Caco-2 (cell line): ENCODE results near the gene MAP2K5. TPM values are rescaled to one million over a fixed set of nuclear protein-coding genes. Genes with fewer than 3 reads are reported as not detected.

ENCODE experiments used
- BruUV-seq: library from RNA; stranded (reverse); fragments of 400-500 nt; replicated peaks from 2 replicates; lab custom pipeline; 2021; lab: Mats Ljungman, UMichigan
- CTCF ChIA-PET: fragments of 300-600 bp; sonication (Branson Sonifier 250); formaldehyde crosslinking; loops from one replicate; lab custom pipeline; 2022; ENCODE audit warnings: antibody characterized with exemption; lab: Charles Lee
- POLR2A ChIA-PET: fragments of 300-600 bp; sonication (Branson Sonifier 250); formaldehyde crosslinking; loops from one replicate; lab custom pipeline; 2022; ENCODE audit warnings: antibody characterized with exemption; lab: Charles Lee
- DNase-seq, 2 experiments: peaks; one replicate each; pipeline versions ENCODE4 v3.0.0 to v3.0.0-alpha.2; 2020 to 2022
- H3K27me3 ChIP-seq: replicated peaks from 2 replicates; pipeline ENCODE4 v1.6.0; 2011; ENCODE audit warnings: low read length; ENCODE audit not compliant: control insufficient read depth, insufficient read depth
- H3K36me3 ChIP-seq: 2 replicates; pipeline ENCODE4 v1.5.1; 2011; ENCODE audit warnings: low read length; ENCODE audit not compliant: control insufficient read depth, insufficient read depth
- H3K4me1 ChIP-seq: fragments of 250-450 bp; sonication (Bioruptor Pico); 2 replicates; pipeline ENCODE4 v1.5.1; 2020; ENCODE audit warnings: mild to moderate bottlenecking
- H3K4me3 ChIP-seq: 2 replicates; pipeline ENCODE4 v1.5.1; 2011; ENCODE audit warnings: low read depth, mild to moderate bottlenecking, control low read depth, low read length
- H3K9me3 ChIP-seq: fragments of 250-450 bp; sonication (Bioruptor Pico); 2 replicates; pipeline ENCODE4 v1.5.1; 2020; ENCODE audit warnings: mild to moderate bottlenecking, moderate library complexity
- H3K27ac Mint-ChIP-seq: one replicate; pipeline ENCODE4 v1.8.0; 2022; ENCODE audit warnings: mixed read lengths; ENCODE audit not compliant: unreplicated experiment
- H3K27me3 Mint-ChIP-seq: one replicate; pipeline ENCODE4 v1.8.0; 2022; ENCODE audit warnings: mixed read lengths; ENCODE audit not compliant: insufficient read depth, unreplicated experiment
- H3K36me3 Mint-ChIP-seq: one replicate; pipeline ENCODE4 v1.8.0; 2022; ENCODE audit warnings: mild to moderate bottlenecking, mixed read lengths; ENCODE audit not compliant: insufficient read depth, unreplicated experiment
- H3K4me1 Mint-ChIP-seq: one replicate; pipeline ENCODE4 v1.8.0; 2022; ENCODE audit warnings: low read depth, mixed read lengths; ENCODE audit not compliant: unreplicated experiment
- H3K4me3 Mint-ChIP-seq: one replicate; pipeline ENCODE4 v1.8.0; 2022; ENCODE audit warnings: mild to moderate bottlenecking, moderate library complexity, mixed read lengths; ENCODE audit not compliant: unreplicated experiment
- H3K9me3 Mint-ChIP-seq: one replicate; pipeline ENCODE4 v1.8.0; 2022; ENCODE audit warnings: mixed read lengths; ENCODE audit not compliant: unreplicated experiment
- CTCF ChIP-seq, 2 experiments: fragments of 200-600 bp in 1 of 2; IDR thresholded peaks; 1 replicate in 1 of 2; 2 replicates in 1 of 2; pipeline versions ENCODE4 v1.5.1 to v1.8.0; 2011 to 2022; ENCODE audit warnings: antibody characterized with exemption in 1 of 2, control low read depth in 1 of 2, inconsistent platforms in 1 of 2, low read depth in 1 of 2, low read length in 1 of 2, mild to moderate bottlenecking in 1 of 2, moderate library complexity in 1 of 2; ENCODE audit not compliant: insufficient read depth in 1 of 2, severe bottlenecking in 1 of 2, unreplicated experiment in 1 of 2
- intact Hi-C: fragments of 100-400 bp; cut with micrococcal nuclease; formaldehyde crosslinking; loops from one replicate; pipeline ENCODE4 v1.10.0; 2022; ENCODE audit not compliant: unreplicated experiment
- total RNA-seq: library from RNA; stranded (reverse); gene quantifications from 2 replicates; pipeline ENCODE4 v1.2.3, GENCODE V29; 2022

The MAP2K5 gene
- total RNA-seq, 1 experiment from 2014 or later, result 12.2 TPM

- BruUV-seq, result no TSS peak
- H3K27me3 ChIP-seq, result no peaks in the 10 kb centered on the region
- ChIA-PET POLR2A (no interaction called here), CTCF (no interaction called here)
- H3K4me1 ChIP-seq, result peaks cover 5% of the 10 kb centered on the region; the same call in 1 of the 2 replicates
- H3K27me3 Mint-ChIP-seq, result no peaks in the 10 kb centered on the region
- H3K9me3 ChIP-seq, result no peaks in the 10 kb centered on the region
- H3K4me3 Mint-ChIP-seq, result no peak overlapping the region
- no peak overlapping the region for H3K27ac Mint-ChIP-seq
- peaks cover 7% of the 10 kb centered on the region for H3K4me1 Mint-ChIP-seq
- no peak for TF ChIP-seq CTCF (IDR thresholded peaks at IDR 0.05; ENCODE audit: insufficient read depth in 1 of 2, low read depth in 1 of 2, low read length in 1 of 2, severe bottlenecking in 1 of 2, unreplicated experiment in 1 of 2)
- DNase-seq, result no peak
- intact Hi-C loops, result no loop called here
- no peaks in the 10 kb centered on the region for H3K36me3 Mint-ChIP-seq
- H3K36me3 ChIP-seq, result no peaks in the 10 kb centered on the region
- no peak overlapping the region for H3K4me3 ChIP-seq
- H3K9me3 Mint-ChIP-seq, result no peaks in the 10 kb centered on the region
Observed at GRCh38 chr15:67745073-67746006, 202.8 kb downstream of the MAP2K5 start.

GRCh38 chr15:67746022-67746421 is 203.5 kb downstream of the MAP2K5 start:
- no peaks in the 10 kb centered on the region for H3K36me3 ChIP-seq
- H3K4me3 Mint-ChIP-seq, result no peak overlapping the region
- H3K27me3 Mint-ChIP-seq, result no peaks in the 10 kb centered on the region
- ChIA-PET CTCF (no interaction called here), POLR2A (no interaction called here)
- no peaks in the 10 kb centered on the region for H3K27me3 ChIP-seq
- H3K27ac Mint-ChIP-seq, result no peak overlapping the region
- H3K9me3 ChIP-seq, result no peaks in the 10 kb centered on the region
- intact Hi-C loops, result no loop called here
- no TSS peak for BruUV-seq
- H3K36me3 Mint-ChIP-seq, result no peaks in the 10 kb centered on the region
- DNase-seq, result no peak
- peaks cover 7% of the 10 kb centered on the region for H3K4me1 Mint-ChIP-seq
- TF ChIP-seq CTCF (IDR thresholded peaks at IDR 0.05; ENCODE audit: insufficient read depth in 1 of 2, low read depth in 1 of 2, low read length in 1 of 2, severe bottlenecking in 1 of 2, unreplicated experiment in 1 of 2), result no peak
- H3K9me3 Mint-ChIP-seq, result no peaks in the 10 kb centered on the region
- H3K4me1 ChIP-seq, result peaks cover 5% of the 10 kb centered on the region; the same call in 1 of the 2 replicates
- no peak overlapping the region for H3K4me3 ChIP-seq

GRCh38 chr15:67746450-67746849 is 203.9 kb downstream of the MAP2K5 start:
- peak in 1 of 2 experiments; percentile 19 for DNase-seq
- intact Hi-C loops, result no loop called here
- no TSS peak for BruUV-seq

More at GRCh38 chr15:67746450-67746849, 203.9 kb downstream of the MAP2K5 start:
- ChIA-PET POLR2A (no interaction called here), CTCF (no interaction called here)
- H3K27me3 Mint-ChIP-seq, result no peaks in the 10 kb centered on the region
- no peak for TF ChIP-seq CTCF (IDR thresholded peaks at IDR 0.05; ENCODE audit: insufficient read depth in 1 of 2, low read depth in 1 of 2, low read length in 1 of 2, severe bottlenecking in 1 of 2, unreplicated experiment in 1 of 2)
- peaks cover 7% of the 10 kb centered on the region for H3K4me1 Mint-ChIP-seq
- Histone ChIP-seq H3K36me3 (no peaks in the 10 kb centered on the region), H3K9me3 (no peaks in the 10 kb centered on the region), H3K4me1 (peaks cover 5% of the 10 kb centered on the region; the same call in 1 of the 2 replicates), H3K27me3 (no peaks in the 10 kb centered on the region), H3K4me3 (no peak overlapping the region)
- H3K36me3 Mint-ChIP-seq, result no peaks in the 10 kb centered on the region
- H3K27ac Mint-ChIP-seq, result no peak overlapping the region
- no peak overlapping the region for H3K4me3 Mint-ChIP-seq
- no peaks in the 10 kb centered on the region for H3K9me3 Mint-ChIP-seq
